Measurements from ENCODE around the gene PTPRS.

PTPRS gene

DNA sequence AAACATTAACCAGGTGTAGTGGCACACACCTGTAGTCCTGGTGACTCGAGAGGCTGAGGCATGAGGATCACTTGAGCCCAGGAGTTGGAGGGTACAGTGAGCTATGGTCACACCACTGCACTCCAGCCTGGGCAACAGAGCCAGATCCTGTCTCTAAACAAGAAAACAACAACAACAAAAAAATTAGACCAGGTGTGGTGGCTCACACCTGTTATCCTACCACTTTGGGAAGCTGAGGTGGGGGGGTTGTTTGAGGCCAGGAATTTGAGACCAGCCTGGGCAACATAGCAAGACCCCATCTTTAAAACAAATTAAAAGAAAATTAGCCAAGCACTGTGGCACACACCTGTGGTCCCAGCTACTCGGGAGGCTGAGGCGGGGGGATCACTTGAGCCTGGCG is 20.8 kb upstream of the PTPRS start:
- DNase-seq (ENCODE audit: low spot score), result no peak
- in situ Hi-C loops (cut with MboI; ENCODE audit: low pct_unique_long_range_greater_than_20kb, low sequenced_read_pairs, unreplicated experiment), result no loop called here
- TF ChIP-seq, protein P1, sequence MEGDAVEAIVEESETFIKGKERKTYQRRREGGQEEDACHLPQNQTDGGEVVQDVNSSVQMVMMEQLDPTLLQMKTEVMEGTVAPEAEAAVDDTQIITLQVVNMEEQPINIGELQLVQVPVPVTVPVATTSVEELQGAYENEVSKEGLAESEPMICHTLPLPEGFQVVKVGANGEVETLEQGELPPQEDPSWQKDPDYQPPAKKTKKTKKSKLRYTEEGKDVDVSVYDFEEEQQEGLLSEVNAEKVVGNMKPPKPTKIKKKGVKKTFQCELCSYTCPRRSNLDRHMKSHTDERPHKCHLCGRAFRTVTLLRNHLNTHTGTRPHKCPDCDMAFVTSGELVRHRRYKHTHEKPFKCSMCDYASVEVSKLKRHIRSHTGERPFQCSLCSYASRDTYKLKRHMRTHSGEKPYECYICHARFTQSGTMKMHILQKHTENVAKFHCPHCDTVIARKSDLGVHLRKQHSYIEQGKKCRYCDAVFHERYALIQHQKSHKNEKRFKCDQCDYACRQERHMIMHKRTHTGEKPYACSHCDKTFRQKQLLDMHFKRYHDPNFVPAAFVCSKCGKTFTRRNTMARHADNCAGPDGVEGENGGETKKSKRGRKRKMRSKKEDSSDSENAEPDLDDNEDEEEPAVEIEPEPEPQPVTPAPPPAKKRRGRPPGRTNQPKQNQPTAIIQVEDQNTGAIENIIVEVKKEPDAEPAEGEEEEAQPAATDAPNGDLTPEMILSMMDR (IDR thresholded peaks at IDR 0.05; ENCODE audit: extremely low read depth, insufficient read depth, missing control alignments), result no peak

DNA sequence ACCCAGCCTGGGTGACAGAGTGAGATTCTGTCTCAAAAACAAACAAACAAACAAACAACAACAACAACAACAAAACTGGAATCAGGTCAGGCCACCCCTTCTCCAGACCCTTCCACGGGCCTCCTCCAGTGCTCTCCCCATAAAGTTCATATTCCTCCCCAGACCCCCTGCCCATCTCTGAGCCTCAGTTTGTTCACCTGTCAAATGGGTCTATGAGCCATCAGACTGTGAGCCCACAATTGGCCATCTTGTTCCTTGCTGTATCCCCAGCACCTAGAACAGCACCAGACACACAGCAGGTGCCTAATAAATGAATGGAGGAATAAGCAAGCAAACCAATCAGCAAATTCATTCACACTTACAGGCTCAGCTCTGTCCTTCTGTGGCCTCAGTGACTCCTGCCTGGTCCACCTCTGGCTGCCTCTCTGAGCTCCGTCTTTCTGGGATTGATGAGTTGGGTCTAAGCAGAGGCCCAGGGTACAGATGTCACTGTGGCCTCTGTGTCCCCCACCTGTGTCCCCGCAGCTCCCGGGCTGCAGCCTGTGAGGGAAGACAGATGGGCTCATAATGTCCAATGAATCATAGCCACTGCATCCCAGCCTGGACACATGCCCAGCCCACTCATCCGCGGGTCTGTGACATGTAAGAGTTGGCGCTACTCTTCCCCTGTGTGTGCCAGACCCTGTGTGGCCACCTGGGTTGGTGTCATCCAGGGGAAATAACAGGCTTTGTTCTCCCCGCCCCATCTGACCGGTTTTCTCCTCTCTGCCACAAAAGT is 19.6 kb upstream of the PTPRS start:
- DNase-seq (ENCODE audit: low spot score), result no peak
- TF ChIP-seq, protein P1 (IDR thresholded peaks at IDR 0.05; ENCODE audit: extremely low read depth, insufficient read depth, missing control alignments), result no peak
- in situ Hi-C loops (cut with MboI; ENCODE audit: low pct_unique_long_range_greater_than_20kb, low sequenced_read_pairs, unreplicated experiment), result no loop called here

DNA sequence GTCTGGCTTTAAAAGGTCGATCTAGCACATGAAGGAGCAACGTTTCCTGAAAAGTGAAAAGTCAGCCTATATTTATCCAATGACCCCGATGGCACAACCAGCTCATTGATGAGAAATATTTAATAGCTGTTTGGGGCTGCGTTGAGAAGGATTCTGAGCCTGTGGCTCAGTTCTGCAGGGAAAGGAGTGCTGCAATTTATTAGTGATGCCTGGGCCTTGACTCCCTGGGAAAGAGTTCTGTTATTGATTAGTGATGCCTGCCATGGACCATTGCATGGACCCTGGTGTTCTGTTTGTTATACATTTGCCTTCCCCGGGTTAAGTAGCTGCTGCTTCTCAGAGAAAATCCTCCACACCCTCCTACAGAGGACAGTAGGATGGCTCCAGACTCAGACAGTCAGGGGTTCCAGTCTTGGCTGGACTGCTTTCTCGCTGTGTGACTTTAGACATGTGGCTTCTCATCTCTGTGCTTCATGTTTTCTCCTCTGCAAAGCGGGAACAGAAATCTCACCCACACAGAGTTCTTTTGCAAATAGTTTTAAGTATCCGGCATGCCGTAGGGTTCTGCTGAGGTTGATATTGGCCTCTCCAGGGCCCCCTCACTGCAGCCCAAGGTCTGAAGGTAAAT is 17.7 kb upstream of the PTPRS start:
- in situ Hi-C loops (cut with MboI; ENCODE audit: low pct_unique_long_range_greater_than_20kb, low sequenced_read_pairs, unreplicated experiment), result no loop called here
- DNase-seq (ENCODE audit: low spot score), result no peak
- TF ChIP-seq, protein P1 (IDR thresholded peaks at IDR 0.05; ENCODE audit: extremely low read depth, insufficient read depth, missing control alignments), result no peak

DNA sequence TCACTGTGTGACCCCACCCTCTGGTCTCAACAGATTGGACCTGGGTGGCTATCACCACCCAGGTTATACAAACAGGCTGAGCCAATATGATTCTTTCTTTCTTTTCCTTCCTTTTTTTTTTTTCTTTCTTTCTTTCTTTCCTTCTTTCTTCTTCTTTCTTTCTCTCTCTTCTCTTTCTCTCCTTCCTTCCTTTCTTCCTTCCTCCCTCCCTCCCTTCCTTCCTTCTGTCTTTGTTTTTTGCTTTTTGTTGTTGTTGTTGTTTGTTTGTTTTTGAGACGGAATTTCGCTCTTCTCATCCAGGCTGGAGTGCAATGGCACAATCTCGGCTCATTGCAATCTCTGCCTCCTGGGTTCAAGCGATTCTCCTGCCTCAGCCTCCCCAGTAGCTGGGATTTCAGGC is 17.0 kb upstream of the PTPRS start:
- DNase-seq (ENCODE audit: low spot score), result no peak
- in situ Hi-C loops (cut with MboI; ENCODE audit: low pct_unique_long_range_greater_than_20kb, low sequenced_read_pairs, unreplicated experiment), result no loop called here

DNA sequence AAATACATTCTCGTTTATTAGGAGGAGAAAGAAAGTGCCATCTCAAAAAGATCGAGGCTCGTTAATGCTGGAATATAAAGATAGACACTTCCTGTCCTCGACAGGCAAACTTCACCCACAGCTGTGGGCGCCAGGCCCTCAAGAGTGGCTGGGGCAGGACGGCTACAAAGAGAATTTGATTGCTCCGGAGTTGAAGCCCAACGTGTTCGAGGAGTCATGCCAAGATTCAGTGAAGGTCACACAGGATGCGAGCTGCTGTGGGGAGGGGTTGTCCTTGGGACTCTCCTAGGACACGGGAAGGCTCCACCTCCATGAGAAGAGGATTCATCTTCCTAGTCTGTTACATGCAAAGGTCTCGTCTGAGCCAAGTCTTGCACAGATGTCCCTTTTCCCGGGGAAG is 16.3 kb upstream of the PTPRS start:
- in situ Hi-C loops (cut with MboI; ENCODE audit: low pct_unique_long_range_greater_than_20kb, low sequenced_read_pairs, unreplicated experiment), result no loop called here
- DNase-seq (ENCODE audit: low spot score), result no peak
- TF ChIP-seq, protein P1 (IDR thresholded peaks at IDR 0.05; ENCODE audit: extremely low read depth, insufficient read depth, missing control alignments), result no peak

More for the DNA sequence above, 17.0 kb upstream of the PTPRS start:
- TF ChIP-seq, protein P1 (IDR thresholded peaks at IDR 0.05; ENCODE audit: extremely low read depth, insufficient read depth, missing control alignments), result no peak

DNA sequence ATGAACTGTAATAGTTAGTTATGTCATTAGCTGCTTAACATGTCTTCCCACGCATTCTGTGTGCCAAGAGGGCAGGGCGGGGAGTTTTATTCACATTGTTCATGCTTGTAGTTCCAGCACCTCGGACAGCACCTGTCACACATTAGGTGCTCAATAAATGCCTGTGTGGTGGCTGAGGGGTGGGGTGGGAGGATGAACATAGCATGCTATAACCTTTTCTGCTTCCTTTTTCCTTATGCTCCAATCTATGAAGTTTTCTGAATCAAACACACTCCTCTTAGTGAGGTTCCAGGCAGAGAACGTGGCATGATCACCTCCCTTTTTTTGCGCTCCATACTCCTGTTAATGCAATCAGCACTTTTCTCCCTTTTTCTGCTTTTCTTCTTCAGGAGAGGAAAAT is 15.8 kb upstream of the PTPRS start:
- TF ChIP-seq, protein P1 (IDR thresholded peaks at IDR 0.05; ENCODE audit: extremely low read depth, insufficient read depth, missing control alignments), result no peak
- in situ Hi-C loops (cut with MboI; ENCODE audit: low pct_unique_long_range_greater_than_20kb, low sequenced_read_pairs, unreplicated experiment), result no loop called here
- DNase-seq (ENCODE audit: low spot score), result no peak
